ENCODE data around the gene CFAP410. TPM values are rescaled to one million over a fixed set of nuclear protein-coding genes. Genes with fewer than 3 reads are reported as not detected.

The CFAP410 gene
- total and polyA plus RNA-seq, 2 of the 13 experiments (the other 11 are each of a cell fraction or from before 2014, with no cell fraction given), result 8.0 to 20.1 TPM

GRCh38 chr21:44332383-44332782 lies 6.8 kb downstream of the CFAP410 start:
- Histone ChIP-seq H3K4me2 (ENCODE audit: low read depth, low read length) (no peak overlapping the region), H3K9me3 (ENCODE audit: low read length) (no peaks in the 10 kb centered on the region), H2AFZ (ENCODE audit: low read length) (no peak overlapping the region), H3K4me3 (replicated peaks in 1 of 3; ENCODE audit: insufficient read depth in 1 of 3, low read depth in 2 of 3, low read length in 3 of 3) (no peak overlapping the region), H3K27ac (ENCODE audit: extremely low read length, insufficient read depth, low read length) (no peak overlapping the region), H3K9ac (ENCODE audit: insufficient read depth, low read depth, low read length) (no peak overlapping the region), H4K20me1 (ENCODE audit: insufficient read depth, low read length) (no peaks in the 10 kb centered on the region), H3K27me3 (ENCODE audit: control insufficient read depth in 1 of 2, insufficient read depth in 2 of 2, low read length in 2 of 2) (no peaks in the 10 kb centered on the region), H3K4me1 (ENCODE audit: insufficient read depth, low read length) (peaks cover 3% of the 10 kb centered on the region), H3K36me3 (replicated peaks in 1 of 2; ENCODE audit: control insufficient read depth in 1 of 2, insufficient read depth in 2 of 2, low read length in 2 of 2) (peaks cover 5 to 15% of the 10 kb centered on the region in 2 experiments; a peak in 4 of 5 replicates), H3K79me2 (ENCODE audit: insufficient read depth, low read length) (no peaks in the 10 kb centered on the region)
- CTCF ChIA-PET (ENCODE audit: low intra/inter-chr PET ratio, low total read pairs), result no interaction called here
- 98% methylated on average over 12 of the region's 17 CpGs for WGBS (ENCODE audit: low lambda C conversion rate)
- ATAC-seq (0 out of 3 replicates have a peak, but pooled peaks have one; percentile 0), DNase-seq (ENCODE audit: low spot score) (no peak), FAIRE-seq (no peak)
- intact Hi-C loops (cut with micrococcal nuclease; ENCODE audit: unreplicated experiment), result no loop called here
- no TSS peak for BruUV-seq (replicated peaks)
- TF ChIP-seq ZNF598 (CRISPR knock-in tag; IDR thresholded peaks at IDR 0.05; ENCODE audit: borderline replicate concordance), result no peak
- TF ChIP-seq NR2F1 (CRISPR knock-in tag; IDR thresholded peaks at IDR 0.05), result no peak
- peak; percentile 23 for TF ChIP-seq AGO1 (IDR thresholded peaks at IDR 0.05; ENCODE audit: low read depth, low read length, poor library complexity, severe bottlenecking)
- TF ChIP-seq ZFP41 (CRISPR knock-in tag; IDR thresholded peaks at IDR 0.05; ENCODE audit: borderline replicate concordance), result no peak
- peak; percentile 97 for TF ChIP-seq ZBTB33 (CRISPR knock-in tag; IDR thresholded peaks at IDR 0.05)
- in situ Hi-C loops (cut with HindIII; ENCODE audit: extremely low pct_ligation_motif_present, low pct_unique_long_range_greater_than_20kb), result no loop called here
- POLR2A ChIA-PET, result no interaction called here
